HG03025 (cell line): Measurements from ENCODE around the gene PASK.
"Not testable (repeated sequence)": the region's sequence is repeated elsewhere in the genome, so short reads cannot be mapped to it uniquely, and the experiment has no call there.

Source experiments
- ATAC-seq: cut with Tn5 transposase; IDR thresholded peaks from one replicate; pipeline ENCODE4 v1.9.1; 2021; ENCODE audit warnings: mild to moderate bottlenecking, moderate library complexity; ENCODE audit not compliant: unreplicated experiment, low FRiP score

PASK gene

GRCh38 chr2:241109210-241110088 is 39.8 kb downstream of the PASK start:
- ATAC-seq, result no peak

- no peak for ATAC-seq
Observed at GRCh38 chr2:241108271-241109209, 40.7 kb downstream of the PASK start.

GRCh38 chr2:241107031-241107783 is 42.1 kb downstream of the PASK start:
- ATAC-seq, result no peak

GRCh38 chr2:241105641-241106040 is 43.6 kb downstream of the PASK start:
- ATAC-seq, result no peak

- ATAC-seq, result not testable (repeated sequence)
Observed at GRCh38 chr2:241104611-241105010, 44.7 kb downstream of the PASK start.

- ATAC-seq, result no peak
Observed at GRCh38 chr2:241103176-241103595, 46.1 kb downstream of the PASK start.

- ATAC-seq, result peak; percentile 72
Observed at GRCh38 chr2:241102239-241102803, 47.0 kb downstream of the PASK start, which contains the start of gene MTERF4. MTERF4 (minus strand) TSS chr2:241102287; CDS start chr2:241102273, 14 bp downstream.

- no peak for ATAC-seq
Observed at GRCh38 chr2:241099246-241099645, 50.0 kb downstream of the PASK start.

- ATAC-seq, result no peak
Observed at GRCh38 chr2:241096979-241097378, 52.3 kb downstream of the PASK start.

- ATAC-seq, result no peak
Observed at GRCh38 chr2:241095594-241096290, 53.5 kb downstream of the PASK start.

GRCh38 chr2:241094924-241095420 is 54.3 kb downstream of the PASK start:
- no peak for ATAC-seq

GRCh38 chr2:241094172-241094571 is 55.1 kb downstream of the PASK start:
- ATAC-seq, result no peak

- ATAC-seq, result not testable (repeated sequence)
Observed at GRCh38 chr2:241093133-241093781, 56.0 kb downstream of the PASK start.

- ATAC-seq, result no peak
Observed at GRCh38 chr2:241092677-241093076, 56.6 kb downstream of the PASK start.

GRCh38 chr2:241091734-241092445 is 57.4 kb downstream of the PASK start:
- no peak for ATAC-seq

- no peak for ATAC-seq
Observed at GRCh38 chr2:241091201-241091600, 58.1 kb downstream of the PASK start.

GRCh38 chr2:241088791-241089732 is 60.2 kb downstream of the PASK start:
- ATAC-seq, result no peak
